ENCODE results near the gene TMEM62. TPM values are rescaled to one million over a fixed set of nuclear protein-coding genes. Genes with fewer than 3 reads are reported as not detected.

The TMEM62 gene
- total RNA-seq, 1 donor from 2014 or later = 23.6 TPM

GRCh38 chr15:43094416-43095030 lies 38.9 kb upstream of the TMEM62 start:
- no peak overlapping the region for H3K4me3 ChIP-seq (ENCODE audit: low read depth, low read length)
- DNase-seq (ENCODE audit: low read depth) = no peak
- H3K36me3 ChIP-seq (ENCODE audit: control insufficient read depth, insufficient read depth, low read length) = no peaks in the 10 kb centered on the region
- no peaks in the 10 kb centered on the region for H3K27me3 ChIP-seq (ENCODE audit: control insufficient read depth, insufficient read depth, low read length)
- TF ChIP-seq, protein P1, sequence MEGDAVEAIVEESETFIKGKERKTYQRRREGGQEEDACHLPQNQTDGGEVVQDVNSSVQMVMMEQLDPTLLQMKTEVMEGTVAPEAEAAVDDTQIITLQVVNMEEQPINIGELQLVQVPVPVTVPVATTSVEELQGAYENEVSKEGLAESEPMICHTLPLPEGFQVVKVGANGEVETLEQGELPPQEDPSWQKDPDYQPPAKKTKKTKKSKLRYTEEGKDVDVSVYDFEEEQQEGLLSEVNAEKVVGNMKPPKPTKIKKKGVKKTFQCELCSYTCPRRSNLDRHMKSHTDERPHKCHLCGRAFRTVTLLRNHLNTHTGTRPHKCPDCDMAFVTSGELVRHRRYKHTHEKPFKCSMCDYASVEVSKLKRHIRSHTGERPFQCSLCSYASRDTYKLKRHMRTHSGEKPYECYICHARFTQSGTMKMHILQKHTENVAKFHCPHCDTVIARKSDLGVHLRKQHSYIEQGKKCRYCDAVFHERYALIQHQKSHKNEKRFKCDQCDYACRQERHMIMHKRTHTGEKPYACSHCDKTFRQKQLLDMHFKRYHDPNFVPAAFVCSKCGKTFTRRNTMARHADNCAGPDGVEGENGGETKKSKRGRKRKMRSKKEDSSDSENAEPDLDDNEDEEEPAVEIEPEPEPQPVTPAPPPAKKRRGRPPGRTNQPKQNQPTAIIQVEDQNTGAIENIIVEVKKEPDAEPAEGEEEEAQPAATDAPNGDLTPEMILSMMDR (IDR thresholded peaks at IDR 0.05; ENCODE audit: insufficient read depth, low read length, poor library complexity, severe bottlenecking) = no peak

- Histone ChIP-seq H3K27me3 (ENCODE audit: control insufficient read depth, insufficient read depth, low read length) (no peaks in the 10 kb centered on the region), H3K4me3 (ENCODE audit: low read depth, low read length) (no peak overlapping the region), H3K36me3 (ENCODE audit: control insufficient read depth, insufficient read depth, low read length) (no peaks in the 10 kb centered on the region)
- TF ChIP-seq, protein P1 (IDR thresholded peaks at IDR 0.05; ENCODE audit: insufficient read depth, low read length, poor library complexity, severe bottlenecking) = no peak
- no peak for DNase-seq (ENCODE audit: low read depth)
Observed at GRCh38 chr15:43095243-43095642, 38.1 kb upstream of the TMEM62 start.

- no peak for DNase-seq (ENCODE audit: low read depth)
- no peak overlapping the region for H3K4me3 ChIP-seq (ENCODE audit: low read depth, low read length)
- TF ChIP-seq, protein P1 (IDR thresholded peaks at IDR 0.05; ENCODE audit: insufficient read depth, low read length, poor library complexity, severe bottlenecking) = no peak
- no peaks in the 10 kb centered on the region for H3K27me3 ChIP-seq (ENCODE audit: control insufficient read depth, insufficient read depth, low read length)
- no peaks in the 10 kb centered on the region for H3K36me3 ChIP-seq (ENCODE audit: control insufficient read depth, insufficient read depth, low read length)
Observed at GRCh38 chr15:43095708-43096347, 37.6 kb upstream of the TMEM62 start.

- Histone ChIP-seq H3K36me3 (ENCODE audit: control insufficient read depth, insufficient read depth, low read length) (peaks cover 2% of the 10 kb centered on the region), H3K4me3 (ENCODE audit: low read depth, low read length) (no peak overlapping the region), H3K27me3 (ENCODE audit: control insufficient read depth, insufficient read depth, low read length) (no peaks in the 10 kb centered on the region)
- DNase-seq (ENCODE audit: low read depth) = no peak
- TF ChIP-seq, protein P1 (IDR thresholded peaks at IDR 0.05; ENCODE audit: insufficient read depth, low read length, poor library complexity, severe bottlenecking) = no peak
Observed at GRCh38 chr15:43096411-43096810, 37.0 kb upstream of the TMEM62 start.

GRCh38 chr15:43099105-43099845 lies 34.1 kb upstream of the TMEM62 start:
- H3K27me3 ChIP-seq (ENCODE audit: control insufficient read depth, insufficient read depth, low read length) = no peaks in the 10 kb centered on the region
- H3K36me3 ChIP-seq (ENCODE audit: control insufficient read depth, insufficient read depth, low read length) = peaks cover 2% of the 10 kb centered on the region
- TF ChIP-seq, protein P1 (IDR thresholded peaks at IDR 0.05; ENCODE audit: insufficient read depth, low read length, poor library complexity, severe bottlenecking) = no peak
- no peak for DNase-seq (ENCODE audit: low read depth)
- H3K4me3 ChIP-seq (ENCODE audit: low read depth, low read length) = no peak overlapping the region

Data from kidney epithelial cell (primary cell).